ENCODE measurements around the gene THOC6. TPM values are rescaled to one million over a fixed set of nuclear protein-coding genes. Genes with fewer than 3 reads are reported as not detected.

Gene THOC6
- total and polyA plus RNA-seq, 9 of the 15 experiments (the other 6 are each of a cell fraction or from before 2014, with no cell fraction given), result 2.5 to 65.4 (median 42.3) TPM

- TF ChIP-seq HLTF (IDR thresholded peaks at IDR 0.05) (no peak), CREBBP (IDR thresholded peaks at IDR 0.05; ENCODE audit: low read depth, low read length) (no peak), ZBTB49 (CRISPR knock-in tag; IDR thresholded peaks at IDR 0.05; ENCODE audit: borderline replicate concordance) (no peak), ASH1L (IDR thresholded peaks at IDR 0.05; ENCODE audit: borderline replicate concordance, low read depth, partially characterized antibody) (no peak), CTCFL (IDR thresholded peaks at IDR 0.05; ENCODE audit: borderline replicate concordance, insufficient read depth, low read depth, low read length, poor library complexity, severe bottlenecking) (no peak), TFAP4 (CRISPR knock-in tag; IDR thresholded peaks at IDR 0.05; ENCODE audit: borderline replicate concordance) (peak; percentile 37; the same call in 1 of the 2 replicates), ELF1 (tag; IDR thresholded peaks at IDR 0.05) (no peak), ZNF592 (IDR thresholded peaks at IDR 0.05) (peak; percentile 14; the same call in 1 of the 2 replicates), PCBP1 (IDR thresholded peaks at IDR 0.05; ENCODE audit: low read depth, low read length, poor library complexity, severe bottlenecking) (no peak), POLR2B (IDR thresholded peaks at IDR 0.05; ENCODE audit: low read depth, partially characterized antibody) (peak; percentile 86), TGIF2 (CRISPR knock-in tag; IDR thresholded peaks at IDR 0.05) (no peak), TBP (optimal IDR thresholded peaks at IDR 0.05; ENCODE audit: low read depth, low read length) (peak; percentile 79), BACH1 (tag; IDR thresholded peaks at IDR 0.05) (no peak), MAFF (IDR thresholded peaks at IDR 0.05; ENCODE audit: low read length) (no peak), SP1 (CRISPR knock-in tag; IDR thresholded peaks at IDR 0.05) (peak; percentile 43)
These were observed 43.3 kb upstream of the THOC6 start, which contains the start of gene PKMYT1 (continued) for GRCh38 chr16:2980227-2981176.

Data from K562 (cell line).